Activated naive CD8-positive, alpha-beta T cell treated with anti-CD3 and anti-CD28 coated beads, Interleukin-2, amount 50 U/mL, for 24 hours (primary cell): ENCODE results near the gene WNT7B.
A peak's percentile ranks its signal among the peaks of the same experiment; 100 is the strongest.

Source experiments
- ATAC-seq: fragments of 150-1000 bp; cut with Tn5 transposase; one replicate; pipeline ENCODE4 v1.10.0; 2021
- DNase-seq: peaks from one replicate; pipeline ENCODE4 v3.0.0; 2021
- H3K27ac Mint-ChIP-seq: one replicate; pipeline ENCODE4 v1.8.0; 2021; ENCODE audit warnings: mild to moderate bottlenecking, mixed read lengths
- H3K27me3 Mint-ChIP-seq: one replicate; pipeline ENCODE4 v1.8.0; 2021; ENCODE audit warnings: mixed read lengths
- H3K36me3 Mint-ChIP-seq: one replicate; pipeline ENCODE4 v1.8.0; 2021; ENCODE audit warnings: low read depth, mixed read lengths
- H3K4me1 Mint-ChIP-seq: one replicate; pipeline ENCODE4 v1.8.0; 2021; ENCODE audit warnings: mixed read lengths
- H3K4me3 Mint-ChIP-seq: one replicate; pipeline ENCODE4 v1.8.0; 2021; ENCODE audit warnings: mild to moderate bottlenecking, moderate library complexity, mixed read lengths
- H3K9me3 Mint-ChIP-seq: one replicate; pipeline ENCODE4 v1.8.0; 2021; ENCODE audit warnings: mixed read lengths

Gene WNT7B

DNA sequence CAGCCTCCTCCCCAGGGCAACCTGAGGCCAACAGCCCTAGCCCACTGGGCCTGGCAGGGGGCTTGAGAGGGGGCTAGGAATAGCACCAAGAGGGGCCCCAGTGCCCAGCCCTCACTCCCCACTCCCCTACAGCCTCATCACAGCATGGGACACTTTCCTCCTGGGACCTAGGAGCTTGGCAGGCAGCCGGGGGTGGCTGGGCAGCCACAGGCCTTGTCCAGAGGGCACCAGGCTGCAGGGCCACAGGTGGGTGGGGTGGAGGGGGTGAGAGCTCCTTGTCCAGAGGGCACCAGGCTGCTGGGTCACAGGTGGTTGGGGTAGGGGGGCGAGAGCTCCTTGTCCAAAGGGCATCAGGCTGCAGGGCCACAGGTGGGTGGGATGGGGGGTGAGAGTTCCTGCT is 61.8 kb downstream of the WNT7B start:
- Mint-ChIP-seq H3K36me3 (no peaks in the 10 kb centered on the region), H3K27ac (no peak overlapping the region), H3K27me3 (peaks cover 2% of the 10 kb centered on the region), H3K9me3 (peaks cover 6% of the 10 kb centered on the region), H3K4me3 (no peak overlapping the region), H3K4me1 (no peaks in the 10 kb centered on the region)
- ATAC-seq (no peak), DNase-seq (no peak)

DNA sequence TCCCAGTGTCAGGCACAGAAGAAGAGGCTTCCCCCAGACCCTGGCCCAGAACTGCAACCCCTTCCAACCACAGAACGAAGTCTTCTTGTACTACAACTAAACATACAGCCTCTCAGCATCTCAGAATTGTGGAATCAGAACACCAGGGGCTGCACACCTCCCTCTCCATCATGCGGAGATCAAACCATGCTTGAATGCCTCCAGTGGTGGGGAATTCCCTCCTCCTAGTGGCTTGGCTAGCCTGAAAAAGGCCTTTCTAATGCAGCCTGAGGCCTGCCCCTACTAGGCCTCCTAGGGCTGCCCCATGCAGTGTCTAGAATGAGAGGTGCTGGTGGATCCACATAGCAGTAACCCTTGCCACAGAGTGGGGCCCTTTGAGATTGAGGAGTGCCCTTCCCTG is 62.7 kb downstream of the WNT7B start:
- H3K36me3 Mint-ChIP-seq: no peaks in the 10 kb centered on the region
- ATAC-seq: no peak
- peaks cover 6% of the 10 kb centered on the region for H3K9me3 Mint-ChIP-seq
- H3K4me1 Mint-ChIP-seq: no peaks in the 10 kb centered on the region
- DNase-seq: no peak
- peaks cover 2% of the 10 kb centered on the region for H3K27me3 Mint-ChIP-seq
- H3K27ac Mint-ChIP-seq: no peak overlapping the region
- H3K4me3 Mint-ChIP-seq: no peak overlapping the region

DNA sequence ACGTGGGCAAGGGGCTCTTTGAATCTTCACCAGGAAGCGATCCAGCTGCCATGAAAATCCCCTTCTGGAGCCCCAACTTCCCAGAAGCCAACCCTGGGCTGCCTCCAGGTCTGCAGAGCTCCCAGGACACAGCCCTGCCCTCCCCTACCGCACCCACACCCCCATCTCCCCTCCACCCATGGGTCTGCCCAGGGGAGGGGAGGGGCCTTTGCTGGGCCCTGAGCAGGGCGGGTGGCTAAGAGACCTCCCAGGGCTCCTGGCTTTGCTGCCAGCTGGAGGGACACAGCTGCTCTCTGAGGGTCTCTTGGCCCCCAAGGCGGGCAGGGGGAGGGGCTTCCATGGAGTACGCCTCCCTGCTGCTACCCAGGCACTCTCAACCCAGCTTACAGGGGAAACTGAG is 64.1 kb downstream of the WNT7B start:
- H3K4me1 Mint-ChIP-seq: no peaks in the 10 kb centered on the region
- no peak for DNase-seq
- H3K4me3 Mint-ChIP-seq: no peak overlapping the region
- no peaks in the 10 kb centered on the region for H3K36me3 Mint-ChIP-seq
- H3K27ac Mint-ChIP-seq: no peak overlapping the region
- H3K9me3 Mint-ChIP-seq: peaks cover 6% of the 10 kb centered on the region
- peaks cover 2% of the 10 kb centered on the region for H3K27me3 Mint-ChIP-seq
- no peak for ATAC-seq

DNA sequence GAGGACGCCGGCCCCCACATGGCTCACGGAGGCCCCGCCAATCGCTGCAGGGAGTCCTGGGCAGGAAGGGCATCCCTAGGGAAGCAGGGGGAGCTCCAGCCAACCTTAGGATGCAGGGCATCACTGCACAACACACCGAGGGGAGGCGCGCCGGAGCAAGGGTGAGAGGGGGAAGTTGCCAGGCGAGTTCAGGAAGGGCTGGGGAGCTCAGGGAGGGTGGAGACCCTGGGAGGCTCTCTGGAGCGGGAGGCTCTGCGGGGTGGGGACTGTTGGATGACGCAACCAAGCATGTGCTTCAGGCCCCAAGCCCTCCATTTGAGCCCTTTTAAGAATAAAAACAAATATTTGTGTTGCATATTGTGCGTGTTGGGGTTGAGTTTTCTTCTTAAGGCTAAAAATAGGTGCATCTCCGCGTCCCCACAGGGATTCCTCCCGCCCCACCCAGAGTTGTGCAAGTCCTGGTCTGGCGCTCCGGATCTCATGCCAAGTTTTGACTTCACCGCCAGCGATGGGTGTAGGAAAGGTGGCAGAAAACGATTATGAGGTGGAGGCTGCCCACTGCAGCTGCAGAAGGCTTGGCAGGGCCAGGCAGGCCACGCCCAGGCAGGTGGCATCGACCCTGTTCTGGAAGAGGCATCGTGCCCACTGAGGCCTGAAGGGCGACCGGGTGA is 65.2 kb downstream of the WNT7B start:
- H3K36me3 Mint-ChIP-seq: no peaks in the 10 kb centered on the region
- H3K27me3 Mint-ChIP-seq: peaks cover 2% of the 10 kb centered on the region
- ATAC-seq (no peak), DNase-seq (no peak)
- H3K4me1 Mint-ChIP-seq: no peaks in the 10 kb centered on the region
- peaks cover 6% of the 10 kb centered on the region for H3K9me3 Mint-ChIP-seq
- no peak overlapping the region for H3K27ac Mint-ChIP-seq
- no peak overlapping the region for H3K4me3 Mint-ChIP-seq

DNA sequence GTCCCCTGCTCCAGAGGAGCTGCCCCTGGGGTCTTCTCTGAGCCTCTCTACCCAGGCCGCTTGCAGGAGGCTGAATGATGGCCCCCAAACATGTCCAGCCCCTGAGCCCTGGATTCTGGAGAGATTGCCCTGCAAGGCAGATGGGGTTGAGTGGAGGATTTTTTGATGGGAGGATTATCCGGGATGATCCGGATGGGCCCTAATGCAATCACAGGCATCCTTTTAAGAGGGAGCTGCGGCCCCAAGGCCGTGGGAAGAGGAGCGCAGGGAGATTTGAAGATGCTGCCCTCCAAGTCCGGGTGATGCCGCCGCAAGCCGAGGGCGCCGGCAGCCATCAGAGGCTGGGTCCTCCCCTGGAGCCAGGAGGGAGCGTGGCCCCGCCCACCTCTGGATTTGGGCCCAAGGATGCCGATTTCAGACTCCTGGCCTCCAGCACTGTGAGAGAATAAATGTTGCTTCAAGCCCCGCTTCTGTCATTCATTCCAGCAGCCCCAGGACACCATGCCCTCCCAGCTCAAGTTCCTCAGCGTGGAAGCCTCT is 66.0 kb downstream of the WNT7B start:
- Mint-ChIP-seq H3K4me1 (no peaks in the 10 kb centered on the region), H3K9me3 (peaks cover 6% of the 10 kb centered on the region), H3K4me3 (no peak overlapping the region), H3K27ac (no peak overlapping the region), H3K36me3 (no peaks in the 10 kb centered on the region), H3K27me3 (peaks cover 2% of the 10 kb centered on the region)
- DNase-seq (no peak), ATAC-seq (no peak)

DNA sequence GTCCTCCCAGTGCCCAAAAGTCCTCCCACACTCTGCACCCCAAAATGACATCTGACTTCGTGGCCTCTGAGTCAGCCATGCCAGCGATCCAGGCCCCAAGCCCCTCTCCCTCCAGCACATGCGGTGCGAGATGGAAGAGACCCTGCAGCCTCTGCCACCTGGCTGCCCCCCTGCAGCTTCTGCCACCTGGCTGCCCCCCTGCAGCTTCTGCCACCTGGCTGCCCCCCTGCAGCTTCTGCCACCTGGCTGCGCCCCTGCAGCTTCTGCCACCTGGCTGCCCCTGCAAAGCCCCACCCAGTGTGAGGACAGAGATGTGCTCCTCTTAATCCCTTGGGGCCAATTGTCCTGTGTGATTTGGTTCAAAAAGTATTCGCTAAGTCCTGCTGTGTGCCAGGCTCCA is 68.0 kb downstream of the WNT7B start:
- Mint-ChIP-seq H3K27ac (no peak overlapping the region), H3K4me1 (no peaks in the 10 kb centered on the region), H3K36me3 (no peaks in the 10 kb centered on the region), H3K9me3 (peaks cover under 1% of the 10 kb centered on the region), H3K4me3 (no peak overlapping the region), H3K27me3 (peaks cover 11% of the 10 kb centered on the region)
- ATAC-seq (no peak), DNase-seq (no peak)

DNA sequence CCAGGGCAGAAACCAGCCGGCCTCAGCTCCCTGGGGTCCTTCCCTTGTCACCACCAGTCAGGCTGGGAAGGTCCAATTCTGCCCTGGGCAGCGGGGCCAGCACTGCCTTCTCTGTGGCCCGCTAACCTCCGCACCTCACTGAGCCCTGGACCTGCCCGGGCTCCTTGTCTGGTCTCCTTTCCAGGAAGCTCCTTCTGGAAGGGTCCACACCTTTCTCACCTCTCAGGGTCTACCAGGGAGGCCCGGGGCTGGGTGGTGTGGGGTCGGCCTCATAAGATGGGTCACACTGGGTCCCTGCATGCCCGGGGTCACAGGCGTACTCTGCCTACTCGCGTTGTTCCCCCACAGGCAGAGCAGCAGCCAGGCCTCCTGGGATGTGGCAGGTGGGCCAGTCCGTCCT is 69.0 kb downstream of the WNT7B start:
- no peak for ATAC-seq
- no peaks in the 10 kb centered on the region for H3K4me1 Mint-ChIP-seq

DNA sequence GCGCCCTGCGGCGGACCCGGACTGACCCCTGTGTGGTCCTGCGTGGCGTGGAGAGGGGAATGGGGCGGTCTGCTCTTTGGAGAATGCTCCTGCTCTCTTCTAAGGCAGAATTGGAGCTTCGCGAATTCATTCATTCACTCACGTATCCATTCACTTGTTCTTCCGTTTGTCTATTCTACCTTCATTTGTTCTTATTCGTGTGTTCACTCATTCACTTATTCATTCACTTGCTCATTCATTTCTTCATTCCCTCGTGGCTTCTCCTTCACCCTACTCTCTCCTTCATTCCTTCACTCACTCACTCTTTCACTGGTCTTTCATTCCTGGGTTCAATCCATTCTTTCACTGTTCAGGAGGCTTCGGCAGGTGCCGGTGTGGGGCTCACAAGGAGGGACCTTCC is 69.6 kb downstream of the WNT7B start:
- Mint-ChIP-seq H3K36me3 (no peaks in the 10 kb centered on the region), H3K4me3 (no peak overlapping the region), H3K27me3 (peaks cover 13% of the 10 kb centered on the region), H3K27ac (no peak overlapping the region), H3K9me3 (no peaks in the 10 kb centered on the region), H3K4me1 (no peaks in the 10 kb centered on the region)
- no peak for ATAC-seq
- no peak for DNase-seq

More for the DNA sequence above, 69.0 kb downstream of the WNT7B start:
- H3K4me3 Mint-ChIP-seq: no peak overlapping the region
- H3K9me3 Mint-ChIP-seq: no peaks in the 10 kb centered on the region
- H3K27me3 Mint-ChIP-seq: peaks cover 13% of the 10 kb centered on the region
- no peak for DNase-seq
- no peak overlapping the region for H3K27ac Mint-ChIP-seq
- no peaks in the 10 kb centered on the region for H3K36me3 Mint-ChIP-seq

DNA sequence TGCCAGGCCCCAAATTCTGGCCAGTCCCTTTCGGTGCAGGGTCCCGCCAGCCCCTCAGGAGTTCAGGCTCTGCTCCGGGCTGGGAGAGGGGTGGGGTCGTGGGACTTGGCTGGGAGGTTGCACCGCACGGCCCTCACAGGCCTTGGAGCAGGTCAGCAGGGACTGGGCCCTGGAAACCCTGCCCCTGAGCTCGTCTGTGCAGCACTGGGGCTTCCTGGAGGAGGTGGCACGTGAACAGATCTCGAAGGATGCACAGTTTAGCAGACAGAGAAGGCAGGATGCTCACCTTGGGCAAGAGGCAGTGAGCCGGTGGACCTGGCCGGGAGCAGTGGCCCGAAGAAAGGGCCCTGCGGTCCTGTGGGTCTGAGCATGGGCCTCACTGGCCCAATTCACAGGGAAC is 70.0 kb downstream of the WNT7B start:
- Mint-ChIP-seq H3K36me3 (no peaks in the 10 kb centered on the region), H3K9me3 (no peaks in the 10 kb centered on the region), H3K27ac (no peak overlapping the region), H3K27me3 (peaks cover 12% of the 10 kb centered on the region), H3K4me3 (no peak overlapping the region), H3K4me1 (no peaks in the 10 kb centered on the region)
- ATAC-seq: no peak
- DNase-seq: no peak

DNA sequence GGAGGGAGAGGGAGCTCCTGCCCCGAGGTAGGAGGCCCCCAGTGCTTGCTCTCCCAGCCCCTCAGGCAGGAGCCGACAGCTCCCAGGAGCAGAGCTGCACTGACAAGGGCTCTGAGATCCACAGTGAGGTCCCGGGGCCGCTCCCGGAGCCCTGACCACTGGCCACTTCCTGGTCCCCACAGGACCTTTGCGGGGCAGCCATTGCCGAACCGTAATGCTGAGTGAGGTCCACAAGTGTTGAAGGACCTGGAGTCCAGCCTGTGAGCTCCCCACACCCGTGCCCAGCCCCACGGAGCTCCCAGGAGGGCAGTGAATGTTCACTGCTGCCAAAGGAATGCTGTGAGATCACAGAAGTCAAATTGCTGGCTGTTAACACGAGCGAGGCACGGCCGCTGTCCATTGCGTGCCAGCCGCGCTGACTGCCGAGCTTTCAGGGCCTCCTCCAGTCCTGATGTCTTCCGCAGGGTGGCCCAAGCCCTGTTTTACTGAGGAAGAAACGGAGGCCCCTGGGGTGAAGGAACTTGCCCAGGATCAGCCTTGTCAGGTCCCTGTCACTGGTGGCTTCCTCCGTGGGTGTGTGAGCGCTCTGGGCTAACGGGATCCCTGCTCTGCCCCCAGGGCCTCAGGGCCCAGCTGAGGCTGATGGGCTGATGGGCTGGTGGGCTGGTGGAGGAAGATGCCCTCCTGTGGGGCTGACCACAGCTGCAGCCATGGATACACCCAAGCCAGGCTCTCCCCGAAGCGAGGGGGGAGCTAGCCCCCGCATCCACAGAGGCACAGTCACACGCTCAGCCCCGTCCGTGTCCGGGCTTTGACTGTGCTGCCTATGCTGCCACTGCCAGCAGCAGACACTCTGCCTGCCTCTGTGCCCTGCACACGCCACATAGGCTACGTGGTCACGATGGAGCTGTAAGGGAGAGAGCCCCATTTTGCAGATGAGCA is 70.8 kb downstream of the WNT7B start:
- Mint-ChIP-seq H3K27ac (no peak overlapping the region), H3K27me3 (peaks cover 11% of the 10 kb centered on the region), H3K9me3 (no peaks in the 10 kb centered on the region), H3K36me3 (no peaks in the 10 kb centered on the region), H3K4me1 (no peaks in the 10 kb centered on the region), H3K4me3 (no peak overlapping the region)
- ATAC-seq: no peak
- no peak for DNase-seq

DNA sequence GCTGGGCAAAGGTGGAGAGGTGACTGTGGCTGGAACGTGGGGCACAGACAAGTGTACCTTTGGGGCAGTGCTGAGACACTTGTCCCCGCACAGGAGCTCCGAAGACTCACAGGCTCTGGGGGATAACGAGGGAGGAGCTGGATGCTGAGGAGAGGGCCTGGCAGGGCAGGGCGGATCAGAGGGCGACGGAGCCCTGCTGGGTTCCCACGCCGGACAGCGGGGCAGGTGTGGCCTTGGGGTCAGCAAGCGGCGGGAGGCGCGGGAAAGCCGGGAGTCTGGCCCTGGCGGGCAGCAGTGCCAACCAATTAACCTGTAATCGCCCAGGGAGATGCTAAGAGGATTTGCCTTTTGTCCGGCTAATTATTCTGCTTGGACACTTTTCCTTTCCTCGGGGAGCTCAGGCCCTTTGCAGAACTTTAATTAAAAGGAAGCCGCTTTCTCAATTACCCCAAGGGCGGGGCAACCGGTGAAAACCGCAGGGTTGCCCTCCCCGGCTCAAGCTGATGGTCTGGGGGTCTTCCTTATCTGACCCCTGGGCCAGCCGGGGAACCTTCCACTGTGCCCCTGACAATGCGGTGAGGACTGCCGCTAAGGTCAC is 71.5 kb downstream of the WNT7B start:
- Mint-ChIP-seq H3K36me3 (no peaks in the 10 kb centered on the region), H3K4me3 (no peak overlapping the region)
- no peak for ATAC-seq

DNA sequence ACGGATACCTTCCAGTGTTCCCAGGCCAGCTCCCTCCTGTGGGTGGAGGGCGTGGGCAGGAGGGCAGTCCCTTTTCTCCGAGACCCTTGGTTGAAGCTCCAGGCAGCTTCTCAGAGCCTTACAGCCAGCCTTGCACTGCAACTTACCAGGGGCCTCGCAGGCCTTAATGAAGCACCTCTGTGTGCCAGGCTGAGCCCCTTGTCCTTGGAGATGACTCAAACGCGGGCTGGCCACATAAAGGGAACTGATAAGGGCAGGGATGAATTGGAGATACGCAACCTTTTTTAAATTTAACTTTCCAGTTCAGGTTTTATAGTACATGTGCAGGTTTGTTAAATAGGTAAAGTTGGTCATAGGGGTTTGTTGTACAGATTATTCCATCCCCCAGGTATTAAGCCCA is 72.7 kb downstream of the WNT7B start:
- Mint-ChIP-seq H3K4me1 (no peaks in the 10 kb centered on the region), H3K27ac (no peak overlapping the region), H3K27me3 (peaks cover 18% of the 10 kb centered on the region), H3K36me3 (no peaks in the 10 kb centered on the region), H3K9me3 (no peaks in the 10 kb centered on the region), H3K4me3 (no peak overlapping the region)
- DNase-seq (no peak), ATAC-seq (no peak)

More for the DNA sequence above, 71.5 kb downstream of the WNT7B start:
- no peak overlapping the region for H3K27ac Mint-ChIP-seq
- DNase-seq: no peak
- no peaks in the 10 kb centered on the region for H3K4me1 Mint-ChIP-seq
- H3K27me3 Mint-ChIP-seq: peaks cover 14% of the 10 kb centered on the region
- H3K9me3 Mint-ChIP-seq: no peaks in the 10 kb centered on the region

DNA sequence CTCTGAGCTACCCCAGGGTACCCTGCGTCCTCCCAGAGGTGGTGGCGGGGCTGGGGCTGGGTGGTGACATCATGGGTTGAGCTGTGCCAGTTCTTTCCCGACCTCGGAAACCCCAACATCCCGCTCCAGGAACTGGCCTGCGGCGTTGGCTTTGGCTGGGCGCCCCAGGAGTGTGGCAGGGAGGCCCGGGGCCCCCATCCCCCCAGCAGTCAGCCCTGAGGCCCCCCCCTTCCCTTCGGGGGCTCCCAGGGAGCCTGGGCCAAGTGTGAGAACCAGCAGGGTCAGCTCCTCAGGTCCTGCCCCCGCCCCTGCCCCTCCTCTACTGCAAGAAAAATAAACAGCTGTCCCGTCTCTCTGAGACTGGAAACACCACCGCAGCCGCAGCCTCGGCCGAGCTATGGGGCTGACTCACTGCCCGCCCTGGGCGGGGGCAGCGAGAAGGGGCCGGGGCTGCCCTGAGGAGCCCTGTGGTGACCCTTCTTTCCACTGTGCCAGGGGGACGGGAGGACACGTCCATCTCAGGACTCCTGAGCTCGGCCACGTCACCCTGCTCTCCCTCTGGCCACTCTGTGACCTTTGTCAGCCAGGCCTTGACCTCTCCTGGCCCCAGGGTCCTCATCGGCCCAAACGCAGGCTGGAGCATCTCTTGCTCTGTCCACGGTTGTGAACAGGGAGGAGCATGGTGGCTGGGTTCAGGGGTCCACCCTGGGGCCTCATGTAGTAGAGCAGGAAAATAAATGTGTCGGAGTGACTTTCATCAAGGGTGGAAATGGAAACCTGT is 73.4 kb downstream of the WNT7B start:
- DNase-seq: no peak
- no peaks in the 10 kb centered on the region for H3K9me3 Mint-ChIP-seq
- H3K4me3 Mint-ChIP-seq: no peak overlapping the region
- no peaks in the 10 kb centered on the region for H3K4me1 Mint-ChIP-seq
- H3K27ac Mint-ChIP-seq: no peak overlapping the region
- peaks cover 18% of the 10 kb centered on the region for H3K27me3 Mint-ChIP-seq
- ATAC-seq: peak; percentile 44
- H3K36me3 Mint-ChIP-seq: no peaks in the 10 kb centered on the region

DNA sequence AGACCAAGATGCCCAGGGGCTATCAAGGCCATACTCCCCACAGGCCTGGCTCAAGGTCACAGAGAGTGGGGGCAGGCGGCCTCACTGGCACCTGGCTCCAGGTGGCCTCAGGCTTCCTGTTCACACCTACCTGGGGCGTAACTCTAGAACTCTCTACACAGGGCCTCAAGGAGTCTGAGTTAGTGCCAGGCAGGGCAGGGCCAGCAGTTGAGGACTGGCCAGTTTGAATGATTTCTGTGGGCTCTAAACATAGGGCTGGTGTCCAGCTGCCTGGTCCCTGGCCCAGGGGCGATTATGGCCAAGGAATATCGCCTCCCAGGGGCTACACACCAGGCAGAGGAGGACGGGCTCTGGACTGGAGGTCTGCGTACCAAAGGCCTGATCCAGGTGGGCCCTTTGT is 79.2 kb downstream of the WNT7B start:
- Mint-ChIP-seq H3K36me3 (no peaks in the 10 kb centered on the region), H3K4me3 (no peak overlapping the region), H3K27ac (no peak overlapping the region), H3K9me3 (no peaks in the 10 kb centered on the region), H3K27me3 (peaks cover 10% of the 10 kb centered on the region), H3K4me1 (no peaks in the 10 kb centered on the region)
- DNase-seq (no peak), ATAC-seq (no peak)
